Ammon's horn (tissue), 1 donor: ENCODE measurements around the gene CAPZB.
A peak's percentile ranks its signal among the peaks of the same experiment; 100 is the strongest.
"Not testable (repeated sequence)": the region's sequence is repeated elsewhere in the genome, so short reads cannot be mapped to it uniquely, and the experiment has no call there.

Experiments used
- DNase-seq: peaks from one replicate; pipeline ENCODE4 v3.0.0-alpha.2; 2016; ENCODE audit warnings: low spot score

The CAPZB gene

DNA sequence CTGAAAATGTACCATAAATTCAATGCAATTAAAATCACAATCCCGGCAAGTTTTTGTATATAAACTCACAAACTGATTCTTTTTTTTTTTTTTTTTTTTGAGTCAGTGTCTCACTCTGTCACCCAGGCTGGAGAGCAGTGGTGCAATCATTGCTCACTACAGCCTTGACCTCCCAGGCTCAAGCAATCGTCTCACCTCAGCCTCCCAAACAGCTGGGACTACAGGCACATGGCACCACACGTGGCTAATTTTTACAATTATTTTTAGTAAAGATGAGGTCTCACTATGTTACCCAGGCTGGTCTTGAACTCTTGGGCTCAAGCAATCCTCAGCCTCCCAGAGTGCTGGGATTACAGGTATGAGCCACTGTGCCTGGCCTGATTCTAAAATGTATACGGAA is 12.1 kb upstream of the CAPZB start:
- DNase-seq, result not testable (repeated sequence)

DNA sequence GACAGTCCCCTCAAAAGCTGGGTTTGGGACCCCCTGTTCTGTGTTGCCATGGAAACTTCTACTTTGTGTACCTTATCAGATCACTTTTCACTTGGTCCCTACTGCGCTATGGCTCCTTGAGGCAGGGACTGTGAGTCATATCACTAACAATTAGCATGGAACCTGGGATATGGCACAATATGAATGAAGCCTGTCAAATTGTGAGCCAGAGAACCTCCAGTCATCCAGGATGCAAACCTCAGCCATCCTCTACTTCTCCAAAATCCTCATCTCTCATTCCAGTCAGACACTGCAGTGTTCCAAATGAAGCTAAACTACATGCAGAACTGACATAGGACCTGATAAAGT is 11.2 kb upstream of the CAPZB start:
- no peak for DNase-seq

DNA sequence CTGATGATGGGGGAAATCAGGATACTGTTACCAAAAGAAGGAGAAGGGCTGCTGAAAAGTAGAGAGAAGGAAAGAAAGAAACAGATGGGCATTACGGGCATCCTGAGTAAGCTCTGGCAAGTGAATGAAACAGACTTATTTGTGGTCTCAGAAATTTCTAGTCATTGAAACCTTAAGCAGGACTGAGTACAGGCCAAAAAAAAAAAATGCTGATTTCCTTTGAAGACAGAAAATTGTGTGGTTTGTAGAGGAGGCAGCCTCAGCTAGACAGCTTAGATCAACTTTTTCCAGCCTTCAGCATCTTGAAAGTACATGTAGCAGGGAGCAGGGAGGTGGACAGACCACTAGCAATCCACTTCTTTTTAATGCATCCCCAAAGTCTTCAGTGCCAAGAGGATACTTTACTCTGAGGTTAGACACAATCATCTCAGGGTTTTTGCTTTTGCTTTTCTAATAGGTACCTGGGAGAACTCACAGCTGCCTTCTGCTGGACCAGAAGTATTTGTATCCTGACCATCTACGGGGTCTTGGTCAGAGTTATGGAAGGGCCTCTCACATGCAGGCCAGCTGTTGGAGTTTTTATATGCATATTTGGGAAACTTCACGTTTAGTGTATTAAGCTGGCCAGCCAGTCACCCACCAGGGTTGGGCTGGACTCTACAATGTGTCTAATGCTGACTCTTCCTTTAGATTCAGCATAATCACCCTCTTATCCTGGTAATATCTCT is 10.6 kb upstream of the CAPZB start:
- DNase-seq, result no peak

DNA sequence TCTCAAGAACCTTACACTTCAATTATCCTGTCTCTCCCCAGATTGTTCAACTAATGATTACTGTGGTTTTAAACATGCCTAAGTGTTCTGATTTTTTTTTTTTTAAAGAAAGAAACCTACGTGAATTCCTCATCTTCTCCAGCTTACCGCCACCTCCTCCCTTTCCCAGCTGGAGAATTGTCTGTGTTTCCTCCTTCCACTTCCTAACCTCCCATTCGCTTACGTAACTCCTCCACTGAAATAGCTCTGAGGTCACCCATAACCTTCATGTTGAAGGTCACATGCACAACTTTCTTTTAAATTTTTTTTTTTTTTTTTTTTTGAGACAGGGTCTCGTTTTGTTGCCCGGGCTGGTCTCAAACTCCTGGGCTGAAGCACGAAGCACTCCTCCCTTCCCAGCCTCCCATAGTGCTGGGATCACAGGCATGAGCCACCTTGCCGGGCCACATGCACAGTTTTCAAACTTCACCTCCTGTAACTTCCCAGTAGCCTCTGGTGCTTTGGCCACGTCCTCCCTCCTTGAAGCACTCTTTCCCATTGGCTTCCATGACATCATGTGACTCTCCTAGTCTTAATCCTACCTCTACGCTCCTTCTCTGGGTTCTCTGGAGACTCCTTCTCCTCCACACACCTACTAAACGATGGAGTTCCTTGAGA is 9.8 kb upstream of the CAPZB start:
- no peak for DNase-seq

DNA sequence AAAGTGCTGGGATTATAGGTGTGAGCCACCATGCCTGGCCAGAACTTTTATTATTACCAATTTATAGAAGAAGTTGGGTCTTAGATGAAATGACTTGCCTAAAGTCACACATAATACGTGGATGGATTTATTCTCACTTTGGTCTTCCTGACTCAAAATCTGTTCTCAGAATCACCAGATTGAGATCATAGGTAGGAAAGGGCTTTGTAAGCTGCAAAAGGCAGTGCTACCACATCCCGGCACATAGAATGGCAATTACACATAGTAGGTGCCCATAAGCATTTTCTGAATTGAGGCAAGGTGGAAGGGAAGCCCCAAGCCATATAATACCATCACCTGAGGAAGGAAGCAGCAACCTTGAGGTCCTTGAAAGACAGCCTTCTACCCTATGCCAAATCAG is 8.2 kb upstream of the CAPZB start:
- no peak for DNase-seq

DNA sequence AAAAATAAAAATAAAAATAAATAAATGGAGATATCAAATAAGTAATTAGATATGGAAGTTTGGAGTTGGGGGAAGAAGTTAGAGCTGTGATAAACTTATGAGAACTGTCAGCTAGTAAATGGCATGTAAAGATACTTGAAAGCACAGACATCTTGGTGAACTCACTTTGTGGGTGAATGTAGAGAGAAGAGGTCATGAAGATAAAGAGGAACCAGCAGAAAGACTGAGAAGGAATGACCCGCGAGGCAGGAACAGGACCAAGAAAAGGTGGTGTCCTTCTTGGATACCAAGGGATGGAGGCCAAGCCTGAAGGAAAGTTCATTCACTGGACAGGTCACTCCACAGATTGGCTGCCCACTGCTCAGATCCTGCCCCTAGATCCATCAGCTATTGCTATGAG is 4.7 kb upstream of the CAPZB start:
- no peak for DNase-seq

DNA sequence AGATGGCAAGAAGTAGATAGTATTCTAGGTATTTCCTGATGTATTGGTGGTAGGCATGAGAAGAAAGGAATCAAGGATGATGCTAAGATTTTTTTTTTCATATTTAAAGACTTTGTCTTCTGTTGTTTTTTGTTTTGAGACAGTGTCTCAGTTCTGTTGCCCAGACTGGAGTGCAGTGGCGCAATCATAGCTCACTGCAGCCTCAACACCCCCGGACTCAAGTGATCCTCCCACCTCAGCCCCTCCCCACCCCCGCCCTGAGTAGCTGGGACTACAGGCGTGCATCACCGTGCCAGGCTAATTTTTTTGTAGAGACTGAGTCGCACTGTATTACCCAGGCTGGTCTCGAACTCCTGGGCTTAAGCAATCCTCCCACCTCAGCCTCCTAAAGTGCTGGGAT is 2.8 kb upstream of the CAPZB start:
- DNase-seq, result no peak

DNA sequence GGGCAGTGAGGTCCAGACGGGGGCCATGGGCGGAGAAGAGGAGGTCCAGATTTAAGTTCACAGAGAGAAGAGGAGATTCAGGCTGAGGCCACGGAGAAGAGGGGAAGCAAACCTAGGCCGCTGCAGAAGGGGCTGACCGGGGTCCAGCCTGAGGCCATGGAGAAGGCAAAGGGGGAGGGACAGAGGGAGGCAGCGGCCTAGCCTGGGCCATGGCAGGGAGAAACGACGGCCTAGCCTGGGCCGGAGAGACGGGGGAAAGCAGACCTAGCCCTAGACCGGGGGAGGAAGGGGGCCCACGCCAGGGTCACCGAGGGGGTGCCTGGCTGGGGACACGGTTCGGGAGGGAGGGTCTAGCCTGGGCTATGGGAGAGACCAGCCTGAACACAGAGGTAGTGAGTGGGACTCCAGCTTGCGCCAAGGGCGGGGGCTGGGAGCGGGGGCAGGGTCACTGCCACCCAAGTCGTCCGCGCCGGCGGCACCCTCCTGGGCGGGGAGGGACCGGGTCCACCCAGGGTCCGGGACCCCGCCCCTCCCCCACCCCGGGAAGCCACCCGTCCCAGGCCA is 459 bp downstream of the CAPZB start:
- no peak for DNase-seq

DNA sequence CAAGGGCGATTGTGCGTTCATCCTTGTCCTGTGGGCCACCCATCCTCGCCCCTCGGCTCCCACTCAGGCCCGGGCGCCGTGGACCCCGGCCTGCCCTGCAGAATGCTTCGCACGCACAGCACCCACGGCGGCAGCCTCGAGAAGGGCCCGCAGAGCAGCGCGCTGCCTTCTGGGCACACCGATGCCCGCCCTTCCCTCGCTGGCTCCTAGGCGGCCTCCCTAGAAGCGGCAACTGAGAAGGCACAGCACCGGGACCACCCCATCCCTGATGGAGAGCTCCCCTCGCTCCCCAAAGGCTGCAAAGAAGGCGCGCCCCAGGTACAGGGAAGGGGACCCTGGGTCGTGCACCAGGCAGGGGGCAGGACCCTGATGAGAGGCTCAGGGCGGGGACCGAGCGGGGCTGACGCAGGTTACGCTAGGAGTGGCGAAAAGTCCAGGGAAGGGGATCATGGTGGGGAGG is 971 bp downstream of the CAPZB start:
- no peak for DNase-seq

DNA sequence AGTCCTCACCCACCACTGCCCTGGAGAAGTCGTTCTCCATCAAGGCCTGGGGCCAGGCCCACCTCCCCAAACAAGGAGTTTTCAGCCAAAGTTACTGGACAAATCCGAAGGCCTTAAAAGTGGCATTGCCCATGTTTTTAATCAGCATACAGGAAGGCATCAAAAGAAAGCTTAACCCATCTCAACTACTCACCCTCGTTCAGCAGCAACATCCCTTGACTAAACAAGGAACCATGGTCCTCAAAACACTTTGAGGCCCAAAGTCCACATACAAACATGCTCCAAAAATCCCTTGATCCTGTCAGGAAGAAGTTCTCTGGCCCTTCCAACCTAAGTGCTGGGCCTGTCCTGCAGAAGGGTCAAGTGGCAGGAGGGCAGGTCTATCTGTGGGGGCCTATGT is 1.6 kb downstream of the CAPZB start:
- DNase-seq, result no peak

DNA sequence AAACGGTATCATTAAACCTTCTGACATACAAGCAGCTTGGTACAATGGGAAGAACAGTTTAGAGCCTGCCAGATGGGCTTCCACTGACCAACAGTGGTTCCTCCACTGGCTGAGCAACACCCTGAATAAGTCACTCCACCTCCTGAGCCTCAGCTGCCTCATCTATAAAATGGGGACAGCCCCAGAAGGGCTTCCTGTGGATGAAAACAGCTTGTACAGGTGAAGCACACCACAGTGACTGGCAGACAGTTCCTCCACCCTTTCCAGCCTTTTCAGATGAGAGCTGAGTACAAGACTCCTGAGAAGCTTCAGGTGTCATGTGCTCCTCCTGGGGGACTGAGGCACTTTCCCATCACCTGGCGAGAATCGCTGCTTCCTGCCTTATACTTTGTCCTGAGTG is 2.1 kb downstream of the CAPZB start:
- no peak for DNase-seq

DNA sequence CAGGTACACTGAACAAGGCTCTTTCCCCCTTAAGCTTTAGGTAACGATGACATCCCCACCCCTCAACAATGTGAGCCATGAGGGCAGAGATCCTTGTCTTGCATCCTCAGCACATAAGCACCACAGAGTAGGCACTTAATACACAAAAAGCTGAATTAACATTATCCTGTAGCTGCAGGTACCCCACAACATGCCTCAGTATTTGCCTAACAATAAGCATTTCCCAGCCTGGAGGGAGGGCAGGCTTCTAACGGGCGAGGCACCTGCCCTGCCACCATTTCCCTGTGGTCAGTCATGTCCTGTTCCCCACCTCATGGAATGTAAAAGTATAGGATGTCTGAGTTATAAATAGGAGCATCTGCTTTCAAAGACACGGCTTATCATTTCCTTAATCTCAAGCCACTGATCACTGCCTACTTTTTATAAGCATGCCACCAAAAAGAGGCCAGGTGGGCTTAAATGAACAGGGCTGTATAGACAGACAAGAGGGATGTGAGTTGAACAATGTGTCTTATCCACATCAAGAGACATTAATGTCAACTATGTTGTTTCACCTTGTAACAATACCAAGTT is 3.4 kb downstream of the CAPZB start:
- no peak for DNase-seq

DNA sequence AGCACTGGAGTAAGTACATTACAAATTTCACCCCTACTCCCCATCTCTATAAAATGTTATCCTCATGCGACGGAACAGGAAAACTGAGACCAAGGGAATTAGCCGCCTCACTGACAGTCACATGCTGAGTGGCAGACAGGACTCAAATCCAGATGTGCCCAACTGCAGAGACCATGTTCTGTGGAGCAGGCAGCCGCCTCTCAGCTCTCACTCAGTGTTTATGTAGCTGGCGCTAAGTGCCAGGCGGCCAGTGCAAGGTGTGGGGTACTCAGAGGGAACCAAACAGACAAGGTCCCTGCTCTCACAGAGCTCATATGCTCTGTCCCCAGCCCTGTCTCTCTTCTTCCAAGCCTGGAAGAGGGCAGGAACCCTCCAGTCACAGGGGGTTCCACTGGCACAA is 5.1 kb downstream of the CAPZB start:
- DNase-seq, result no peak

DNA sequence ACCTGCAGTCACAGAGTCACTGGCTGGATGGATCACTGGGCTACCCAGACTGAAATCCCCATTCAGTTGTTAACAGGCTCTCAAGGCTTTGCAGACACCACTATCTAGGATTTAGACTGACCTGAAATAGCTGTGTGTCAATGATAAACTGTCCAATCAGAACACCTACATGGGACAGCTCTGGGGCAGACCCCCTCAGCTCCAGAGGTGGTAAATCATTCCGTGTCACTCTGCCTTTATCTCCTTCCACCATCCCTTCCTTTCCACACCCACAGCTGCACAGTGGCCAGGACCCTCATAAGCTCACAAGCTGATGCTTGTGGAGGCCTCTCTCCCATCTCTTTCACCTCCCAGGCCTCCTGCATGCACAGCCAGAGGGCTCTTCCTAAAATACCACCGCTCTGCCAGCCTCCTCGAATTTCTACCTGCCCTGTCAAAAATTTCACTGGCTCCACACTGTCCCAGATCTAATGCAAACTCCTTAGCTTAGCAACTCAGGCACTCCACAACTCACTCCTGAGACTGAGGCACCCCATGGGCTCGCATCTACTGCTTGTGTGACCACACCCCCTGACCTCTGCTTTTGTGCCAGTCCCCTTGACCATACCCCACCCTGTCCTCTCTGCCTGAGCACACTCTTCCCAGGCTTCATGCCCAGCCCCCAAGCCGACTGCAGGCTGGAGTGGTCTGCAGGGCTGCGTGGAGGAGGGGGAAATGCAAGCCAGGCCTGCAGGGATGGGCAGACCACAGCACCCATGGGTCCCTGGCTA is 5.8 kb downstream of the CAPZB start:
- DNase-seq, result no peak

DNA sequence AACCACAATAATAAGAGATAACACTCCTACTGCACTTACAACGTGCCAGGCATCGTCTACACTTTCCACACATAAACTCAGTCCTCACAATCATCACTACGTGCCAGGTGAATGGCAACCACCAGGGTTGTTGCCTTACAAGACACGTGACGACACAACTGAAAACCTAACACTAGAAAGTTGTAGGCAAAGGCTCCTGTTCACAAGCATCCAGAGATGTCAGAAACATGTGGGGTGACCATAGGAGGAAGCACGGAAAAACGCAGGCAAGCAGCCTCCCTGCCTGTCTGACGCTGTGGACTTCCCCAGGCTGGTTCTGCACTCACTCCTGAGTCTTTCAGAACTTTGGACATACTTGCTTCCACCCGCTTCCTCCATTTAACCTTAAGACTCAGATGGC is 7.0 kb downstream of the CAPZB start:
- DNase-seq, result peak; percentile 31

DNA sequence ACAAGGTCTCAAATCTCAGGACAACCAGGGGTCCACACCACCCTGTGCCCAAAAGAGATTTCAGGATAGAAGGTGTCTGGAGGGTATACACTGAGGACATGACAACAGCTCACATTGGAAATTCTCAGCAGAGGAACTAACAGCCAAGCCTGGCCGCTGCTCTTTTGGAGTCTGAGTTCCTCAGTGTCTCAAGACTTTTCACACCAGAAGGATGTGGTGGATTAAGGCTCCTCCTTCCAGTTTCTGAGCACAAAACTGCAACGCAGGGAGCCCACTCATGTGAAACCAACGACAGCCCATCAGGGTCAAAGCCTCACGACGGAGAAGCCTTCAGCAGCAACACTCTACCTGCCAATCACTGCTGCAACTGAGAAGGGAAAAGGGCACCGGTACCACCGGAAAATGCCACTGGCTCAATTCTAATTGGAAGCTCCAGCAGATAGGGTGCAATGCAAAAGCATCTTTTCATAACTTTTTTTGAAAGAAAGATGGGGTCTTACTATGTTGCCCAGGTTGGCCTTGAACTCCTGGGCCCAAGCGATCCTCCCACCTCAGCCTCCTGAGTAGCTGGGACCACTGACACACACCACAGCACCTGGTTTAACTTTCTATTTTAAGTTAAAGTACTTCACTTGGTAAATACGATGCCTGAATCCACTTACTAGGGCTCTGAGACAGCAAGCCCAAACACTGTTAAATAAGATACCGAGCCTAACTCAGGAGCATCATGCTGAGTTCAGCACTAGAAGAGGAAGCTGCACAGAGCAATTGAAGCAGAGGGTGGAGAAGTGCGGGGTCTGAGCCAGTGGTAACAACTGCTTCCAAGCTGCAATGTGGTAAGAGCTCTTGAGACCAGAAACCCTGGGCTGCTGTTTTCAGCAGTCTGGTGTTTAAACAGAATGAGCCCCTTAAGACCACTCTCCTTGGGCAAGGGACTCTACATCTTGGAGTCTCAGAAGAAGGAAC is 7.8 kb downstream of the CAPZB start:
- DNase-seq, result peak; percentile 60

DNA sequence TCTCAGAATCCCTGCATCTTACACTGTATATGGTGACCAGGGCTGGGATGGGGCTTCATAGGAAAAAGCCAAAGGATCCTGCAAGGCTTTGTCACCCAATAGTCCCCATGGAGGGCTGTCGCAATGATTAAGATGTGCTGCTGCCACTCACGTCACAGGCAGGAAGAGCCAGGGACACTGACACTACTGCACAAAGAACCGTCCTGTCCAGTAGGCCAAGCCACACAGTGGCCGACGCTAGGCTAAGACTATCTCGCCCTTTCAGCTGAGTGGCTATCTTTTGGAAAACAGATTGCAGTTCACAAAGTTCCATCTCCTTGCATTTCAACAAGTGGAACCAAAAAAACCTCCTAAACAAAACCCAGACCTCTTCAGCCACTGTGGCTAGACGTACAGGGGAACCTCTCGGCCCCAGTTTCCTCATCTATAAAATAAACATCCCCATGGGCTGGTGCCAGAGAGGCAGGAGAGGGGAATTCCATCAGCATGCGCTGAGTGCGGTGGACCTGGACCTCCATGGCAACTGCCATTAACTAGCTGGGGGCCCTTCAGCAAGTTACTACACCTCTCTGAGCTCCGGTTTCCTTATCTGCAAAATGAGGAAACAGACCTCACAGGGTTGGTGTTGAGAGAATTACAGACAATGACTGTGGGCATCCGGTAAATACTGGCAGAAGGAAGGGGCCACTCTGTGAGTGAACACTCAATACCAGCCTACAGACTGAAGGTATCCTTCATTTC is 8.7 kb downstream of the CAPZB start:
- DNase-seq, result no peak

DNA sequence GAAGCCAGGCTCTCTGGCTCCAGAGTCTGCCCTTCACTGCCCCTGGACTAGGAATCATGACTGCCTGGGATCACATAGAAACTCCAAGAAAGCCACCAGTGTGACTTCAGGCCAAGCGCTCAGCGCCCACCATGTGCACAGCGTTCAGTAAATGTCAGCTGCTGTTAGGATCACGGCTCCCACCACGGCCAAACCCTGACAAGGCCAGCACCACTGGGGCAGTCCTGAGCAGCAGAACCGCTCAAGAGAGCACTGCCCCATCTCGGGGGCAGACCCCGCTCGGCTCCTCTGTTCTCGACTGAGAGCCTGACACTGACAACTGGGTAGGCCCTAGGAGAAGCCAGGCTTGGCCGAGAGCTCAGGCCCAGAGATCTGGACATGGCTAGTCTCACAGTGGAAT is 10.0 kb downstream of the CAPZB start:
- DNase-seq, result no peak

DNA sequence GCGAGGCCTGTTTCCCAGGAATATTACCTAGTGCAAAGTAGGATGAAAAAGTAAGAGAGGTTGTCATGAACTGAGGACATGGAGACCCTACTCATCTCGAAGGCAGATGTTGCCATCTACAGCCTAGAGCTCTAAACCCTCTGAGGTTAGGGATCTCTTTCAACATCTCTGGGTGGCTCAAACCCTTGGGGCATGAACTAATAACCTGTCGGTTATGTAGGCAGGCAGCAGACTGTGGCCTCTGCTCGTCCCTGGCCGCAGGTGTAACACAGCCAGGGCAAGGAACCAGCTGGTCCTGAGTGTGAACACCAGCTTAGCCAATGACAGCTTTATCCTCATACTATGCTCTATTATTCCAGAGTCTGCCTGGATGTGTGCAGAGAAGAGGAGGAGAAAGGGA is 13.2 kb downstream of the CAPZB start:
- DNase-seq, result no peak

DNA sequence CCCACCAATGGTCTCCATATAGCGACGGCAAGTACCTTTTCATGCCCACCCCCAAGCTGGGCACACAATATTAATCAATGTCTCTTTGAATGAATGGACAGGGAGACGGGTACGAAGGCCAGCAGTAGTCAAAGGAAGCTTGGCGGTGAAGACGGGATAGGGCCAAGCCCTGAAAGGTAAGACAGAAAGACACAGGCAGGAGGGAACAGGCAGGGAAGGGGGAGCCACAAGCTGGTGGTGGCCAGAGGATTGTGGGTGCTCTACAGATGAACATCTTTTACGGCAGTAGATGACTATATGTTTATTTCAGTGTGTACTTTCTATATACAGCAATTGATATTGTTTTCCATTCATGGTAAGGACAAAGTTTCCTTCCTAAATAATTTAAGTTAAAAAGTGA is 16.3 kb downstream of the CAPZB start:
- DNase-seq, result no peak
